GM19467 (cell line): ENCODE results near the gene SEZ6.

ENCODE experiments used
- ATAC-seq: cut with Tn5 transposase; IDR thresholded peaks from one replicate; pipeline ENCODE4 v1.9.1; 2021; ENCODE audit warnings: mild to moderate bottlenecking, moderate library complexity; ENCODE audit not compliant: unreplicated experiment

SEZ6 gene

GRCh38 chr17:28956861-28957260 is 49.0 kb downstream of the SEZ6 start:
- ATAC-seq, result no peak

GRCh38 chr17:28956112-28956511 is 49.7 kb downstream of the SEZ6 start:
- no peak for ATAC-seq

GRCh38 chr17:28955408-28955807 is 50.4 kb downstream of the SEZ6 start:
- ATAC-seq, result no peak

DNA sequence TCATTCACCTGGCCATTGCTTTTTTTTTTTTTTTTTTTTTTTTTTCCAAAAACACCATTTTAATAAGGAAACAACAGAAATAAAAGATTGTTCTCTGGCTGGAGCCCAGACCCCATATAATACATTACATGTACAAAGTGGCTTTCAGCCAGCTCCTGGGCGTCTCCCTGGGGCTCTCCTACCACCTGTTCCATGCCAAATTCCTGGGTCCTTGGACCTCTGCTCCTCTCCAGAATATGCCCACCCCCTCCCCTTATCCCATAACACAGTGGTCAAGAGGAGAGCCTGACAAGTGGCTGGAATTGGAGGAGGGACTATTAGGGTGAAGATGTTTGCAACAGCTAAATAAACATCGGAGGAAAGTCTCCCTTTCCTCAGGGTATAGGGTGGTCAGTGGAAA is 50.9 kb downstream of the SEZ6 start:
- ATAC-seq, result no peak

DNA sequence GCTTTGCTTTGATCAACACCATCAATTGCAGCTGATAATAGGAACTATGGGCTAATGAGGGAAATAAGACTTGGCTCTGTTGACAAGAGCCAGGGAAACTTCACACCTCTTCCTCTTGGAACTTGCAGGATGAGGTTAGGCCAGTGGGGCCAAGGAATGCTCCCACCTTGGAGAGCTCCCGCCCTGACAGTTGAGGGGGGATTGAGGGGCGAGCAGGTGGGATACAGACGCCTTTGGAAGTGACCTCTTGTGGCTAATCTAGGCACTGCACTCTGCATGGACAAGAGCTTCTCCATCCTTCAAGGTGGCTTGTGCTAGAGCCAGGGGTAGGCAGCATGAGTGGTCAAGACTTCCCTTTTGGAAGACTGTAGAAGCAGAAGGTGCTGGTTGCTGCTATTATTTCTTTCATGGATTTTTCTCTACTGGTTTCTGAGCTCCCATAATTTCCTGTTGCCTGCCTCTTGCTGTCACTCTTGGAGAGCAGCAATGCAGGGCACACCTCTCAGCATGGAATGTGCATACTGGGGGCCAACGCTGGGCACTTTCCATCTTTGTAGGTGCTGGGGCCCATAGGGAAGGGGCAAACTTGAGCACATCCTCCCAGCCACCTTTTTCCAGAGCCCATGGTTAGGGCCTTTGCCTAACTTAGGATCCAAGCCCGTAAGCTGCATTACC is 52.3 kb downstream of the SEZ6 start:
- no peak for ATAC-seq

DNA sequence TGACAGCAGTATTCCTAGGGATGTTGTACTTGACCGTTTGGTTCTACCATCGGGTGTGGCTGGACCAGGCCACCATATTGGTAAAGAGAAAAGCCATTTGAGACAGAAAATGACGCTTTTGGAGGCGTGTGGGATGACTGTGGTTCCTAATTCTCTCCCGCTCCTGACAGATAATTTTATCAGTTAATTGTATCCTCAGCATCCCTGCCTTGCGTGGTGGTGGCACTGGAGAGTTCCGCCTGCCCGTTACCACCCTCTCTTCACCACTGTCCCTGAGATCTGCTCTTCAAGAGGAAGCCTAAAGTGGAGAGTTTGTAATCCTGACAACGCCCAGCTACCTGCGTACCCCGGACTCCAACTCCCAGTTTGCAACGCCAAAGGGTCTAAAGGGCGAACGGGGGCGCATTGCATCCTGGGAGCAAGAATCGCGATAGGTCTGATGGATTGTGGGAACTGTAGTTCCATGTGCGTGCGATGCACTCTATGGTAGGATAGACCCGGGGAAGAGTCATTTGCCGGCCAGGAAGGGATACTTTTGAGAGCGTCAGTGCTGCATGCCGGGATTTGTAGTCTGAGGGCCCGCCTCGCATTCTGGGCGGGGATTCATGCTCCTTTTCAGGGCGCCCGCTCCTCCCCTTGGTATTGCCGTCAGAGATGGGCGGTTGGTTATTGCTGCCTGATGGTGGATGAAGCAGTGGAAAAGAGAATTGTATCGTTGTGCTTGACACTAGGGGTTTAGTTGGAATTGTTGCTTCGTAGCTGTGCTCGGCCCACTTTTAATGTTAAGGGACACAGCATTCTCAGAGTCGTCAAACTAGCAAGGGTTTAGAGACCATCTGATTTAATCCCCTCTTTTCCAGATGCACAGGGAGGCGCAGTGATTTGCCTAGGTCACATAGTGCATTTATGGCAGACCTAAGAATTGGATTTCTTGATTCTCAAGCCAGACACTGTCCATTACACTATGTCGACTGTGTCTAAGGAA is 53.5 kb downstream of the SEZ6 start:
- peak; percentile 48 for ATAC-seq

DNA sequence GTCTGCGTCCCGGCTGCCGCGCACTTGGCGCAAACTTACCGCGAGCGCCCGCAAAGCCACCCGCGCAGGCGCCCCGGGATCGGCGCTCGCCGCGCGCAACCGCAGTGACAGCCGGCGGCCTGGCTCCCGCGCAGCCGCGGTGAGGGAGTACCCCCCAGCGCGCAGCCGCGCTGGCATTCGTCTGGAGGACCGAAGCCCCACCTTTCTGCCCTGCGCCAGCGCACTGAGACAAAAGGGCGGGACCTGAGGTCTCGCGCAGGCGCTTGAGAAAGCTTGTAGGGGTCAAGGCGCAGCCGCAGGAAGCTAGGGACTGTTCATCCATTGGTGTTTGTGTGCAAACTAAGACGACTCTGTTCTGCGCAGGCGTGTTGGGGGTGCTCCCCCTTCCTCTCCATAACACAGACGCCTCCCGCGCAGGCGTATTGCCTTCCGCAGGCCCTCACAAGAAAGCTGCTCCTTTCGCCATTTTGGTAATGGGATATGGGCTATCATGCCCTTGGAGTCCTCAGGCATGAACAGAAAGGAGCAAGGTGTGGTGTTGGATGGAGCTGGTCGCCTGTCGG is 54.3 kb downstream of the SEZ6 start, which contains the start of gene PHF12:
TSS of gene PHF12 (minus strand) at position 91 of the 563 bp plus-strand sequence. CDS start 558 bp downstream, outside the sequence.
- ATAC-seq, result peak; percentile 51

DNA sequence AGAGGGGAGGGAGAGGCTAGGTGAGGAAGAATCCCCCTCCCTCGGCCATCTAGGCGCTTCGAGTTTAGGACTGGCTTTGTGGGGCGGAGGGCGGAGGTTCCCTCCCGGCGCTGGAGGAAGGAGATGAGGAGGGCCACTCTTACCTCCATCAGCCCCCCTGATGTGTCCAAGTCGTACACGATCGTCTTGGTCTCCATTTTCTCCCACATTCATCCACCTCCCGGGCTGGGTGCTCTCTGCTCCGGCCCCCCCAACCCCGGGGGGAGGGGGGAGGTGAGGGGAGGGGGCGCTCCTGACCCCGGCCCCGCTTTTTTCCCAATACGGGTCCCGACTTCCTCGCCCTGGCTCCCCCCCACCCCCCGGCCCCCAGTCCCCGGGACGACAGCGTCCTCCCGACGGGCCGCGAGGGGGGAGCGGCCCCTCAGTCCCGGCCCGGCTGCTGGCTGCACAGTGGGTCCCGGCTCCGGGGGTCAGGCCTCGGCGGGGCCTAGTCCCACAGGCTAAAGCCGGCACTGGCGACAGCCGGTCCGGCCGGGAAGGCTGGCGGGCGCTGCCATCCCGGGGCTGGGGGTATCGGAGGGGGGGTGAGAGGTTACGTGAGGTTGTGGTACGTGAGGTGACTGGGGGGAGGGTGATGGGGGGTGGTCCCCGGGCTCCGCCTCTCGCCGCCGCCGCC is 54.9 kb downstream of the SEZ6 start:
- ATAC-seq, result no peak

DNA sequence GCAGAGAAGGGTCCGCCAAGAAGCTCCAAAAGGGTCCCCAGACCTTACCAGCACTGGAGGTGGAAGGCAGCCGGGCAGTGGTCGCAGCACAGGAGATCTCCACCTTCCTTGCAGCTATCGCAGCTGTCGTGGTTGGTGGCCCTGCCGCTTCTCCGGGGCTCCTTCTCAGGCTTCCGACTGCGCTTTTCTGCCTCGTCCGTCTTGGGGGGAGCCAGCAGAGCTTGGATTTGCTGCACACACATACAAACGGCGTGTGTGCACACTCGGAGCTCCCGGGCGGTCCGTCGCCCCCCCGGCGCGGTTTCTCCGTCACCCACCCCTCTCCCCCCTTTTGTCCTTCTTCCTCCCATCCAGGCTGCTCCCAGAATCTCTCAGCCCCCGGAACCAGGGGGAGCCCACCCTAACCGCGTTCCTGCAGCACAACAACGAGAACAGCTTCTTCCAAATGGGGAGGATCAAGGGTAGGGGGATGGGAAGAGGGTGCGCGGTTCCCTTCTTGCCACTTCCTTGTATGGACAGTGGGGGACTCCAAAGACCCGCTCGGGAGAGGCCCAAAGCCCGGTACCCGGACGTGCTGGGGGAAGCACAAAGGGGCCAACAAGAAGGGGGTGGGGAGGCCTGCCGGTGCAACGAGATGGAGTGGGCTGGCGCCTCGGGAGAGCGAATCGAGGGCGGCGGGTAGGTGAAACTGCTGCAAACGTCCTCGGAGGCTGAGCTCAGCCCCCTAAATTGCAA is 55.6 kb downstream of the SEZ6 start:
- ATAC-seq, result no peak

GRCh38 chr17:28949185-28950016 is 56.4 kb downstream of the SEZ6 start:
- no peak for ATAC-seq

- no peak for ATAC-seq
Observed at GRCh38 chr17:28948873-28949184, 57.0 kb downstream of the SEZ6 start.

DNA sequence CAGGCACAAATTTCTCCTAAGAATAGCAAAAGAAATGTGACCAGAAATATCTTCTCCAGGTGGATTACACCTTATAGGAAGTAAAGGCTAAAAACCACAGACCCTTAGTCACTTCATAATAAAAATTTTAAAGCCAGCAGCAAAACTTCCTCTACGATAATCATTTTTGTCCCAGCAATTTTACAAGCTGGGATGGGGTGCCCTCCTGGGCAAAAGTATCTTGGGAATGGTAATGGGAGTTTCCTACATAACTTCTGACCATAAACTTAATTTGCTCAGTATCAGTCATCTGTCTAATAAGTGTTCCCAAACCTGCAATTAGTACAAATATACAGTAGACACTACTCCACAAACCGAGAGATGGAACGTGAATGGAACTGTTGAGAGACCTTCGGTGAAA is 57.5 kb downstream of the SEZ6 start:
- ATAC-seq, result no peak

DNA sequence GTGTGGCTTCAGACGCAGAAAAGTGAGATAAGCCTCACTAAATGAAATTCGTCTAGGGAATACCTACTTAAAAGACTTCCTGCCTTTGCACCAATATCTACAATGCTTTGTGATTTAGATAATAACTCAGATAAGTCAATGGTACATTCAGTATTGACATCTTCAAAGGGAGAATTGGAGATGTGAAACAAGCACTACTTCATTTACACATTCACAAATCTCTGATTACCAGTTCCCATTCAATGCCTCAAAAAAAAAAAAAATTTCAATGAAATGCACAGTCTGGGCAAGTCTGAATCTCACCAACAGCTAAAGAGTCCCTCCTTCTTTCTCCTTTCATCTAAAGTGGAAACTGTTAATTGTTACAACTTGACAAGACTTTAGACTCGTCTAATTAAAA is 58.2 kb downstream of the SEZ6 start:
- no peak for ATAC-seq

DNA sequence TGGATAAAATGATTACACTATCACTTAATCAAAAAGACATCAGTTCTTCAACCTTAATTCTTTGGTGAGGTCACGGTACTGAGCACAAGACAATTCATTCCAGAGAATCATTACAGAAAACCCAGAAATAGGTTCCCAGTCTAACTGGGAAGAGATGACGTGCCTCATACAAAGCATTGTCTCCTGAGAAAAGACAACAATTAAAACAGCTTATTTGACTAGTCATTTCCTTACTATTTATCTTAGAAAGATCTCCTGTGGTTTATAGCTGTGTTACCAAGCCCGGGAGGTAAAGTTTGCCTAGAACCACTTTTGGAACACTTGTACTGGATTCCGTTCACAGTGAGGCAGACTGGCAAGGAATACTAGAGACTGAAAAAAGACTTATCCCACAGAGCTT is 59.6 kb downstream of the SEZ6 start:
- ATAC-seq, result no peak

DNA sequence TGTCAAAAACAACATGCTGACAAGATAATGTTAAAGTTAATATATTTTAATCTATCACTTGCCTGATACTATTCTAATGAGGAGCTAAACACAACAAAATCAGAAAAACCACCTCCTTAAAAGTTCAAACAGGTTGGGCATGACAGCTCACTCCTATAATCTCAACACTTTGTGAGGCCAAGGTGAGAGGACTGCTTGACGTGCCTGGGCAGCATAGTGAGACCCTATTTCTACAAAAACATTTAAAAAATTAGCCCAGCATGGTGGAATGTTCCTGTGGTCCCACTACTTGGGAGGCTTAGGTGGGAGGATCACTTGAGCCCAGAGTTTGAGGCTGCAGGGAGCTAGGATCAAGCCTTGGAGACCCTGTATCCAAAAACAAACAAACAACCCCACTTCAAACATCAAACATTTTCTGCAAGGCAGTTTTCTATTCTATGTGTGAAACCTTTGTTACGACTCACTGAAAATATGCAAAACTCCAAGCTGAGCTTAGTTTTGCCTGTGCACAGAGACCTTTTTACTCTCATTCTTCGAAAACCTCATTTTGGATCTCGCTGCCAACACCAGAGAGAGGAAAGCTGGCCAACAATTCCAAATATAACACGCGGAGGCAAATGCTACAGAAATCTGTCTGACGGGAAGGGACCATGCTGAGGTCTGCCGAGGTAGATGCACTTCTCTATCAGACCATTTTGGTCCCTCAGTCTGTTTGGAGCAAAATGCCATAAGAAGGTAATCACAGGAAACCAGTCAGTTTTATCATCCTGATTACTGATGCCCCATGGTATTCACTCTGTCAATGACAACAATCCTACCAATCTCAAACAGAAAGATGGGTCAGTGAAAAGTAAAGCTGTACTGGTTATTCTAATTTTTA is 60.7 kb downstream of the SEZ6 start:
- ATAC-seq, result no peak

GRCh38 chr17:28944343-28944742 is 61.5 kb downstream of the SEZ6 start:
- ATAC-seq, result no peak

DNA sequence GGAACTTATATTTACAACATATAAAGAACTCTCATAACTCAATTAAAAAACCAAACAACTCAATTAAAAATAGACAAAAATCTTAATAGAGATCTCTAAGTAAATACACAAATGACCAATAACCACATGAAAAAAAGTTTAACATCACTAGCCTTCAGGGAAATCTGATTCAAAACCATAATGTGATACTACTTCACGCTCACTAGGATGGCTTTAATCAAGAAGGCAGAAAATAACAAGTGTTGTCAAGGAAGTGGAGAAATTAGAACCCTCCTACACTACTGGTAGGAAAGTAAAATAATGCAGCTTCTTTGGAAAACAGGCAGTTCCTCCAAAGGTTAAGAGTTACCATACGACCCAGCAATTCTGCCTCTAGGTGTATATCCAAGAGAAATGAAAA is 62.9 kb downstream of the SEZ6 start:
- no peak for ATAC-seq

GRCh38 chr17:28941251-28941650 is 64.6 kb downstream of the SEZ6 start:
- ATAC-seq, result no peak

GRCh38 chr17:28940675-28941074 is 65.2 kb downstream of the SEZ6 start:
- no peak for ATAC-seq
